Mammary microvascular endothelial cell (primary cell): ENCODE measurements around the gene SERPINB11. TPM values are rescaled to one million over a fixed set of nuclear protein-coding genes. Genes with fewer than 3 reads are reported as not detected.

ENCODE experiments used
- total RNA-seq: library from RNA; depleted of rRNA; stranded (reverse); fragments of >200 nt; gene quantifications from 2 replicates; pipeline ENCODE4 v1.2.3, GENCODE V29; 2015

Gene SERPINB11
- not detected in 2 replicates for total RNA-seq

GRCh38 chr18:63702660-63703059 lies at the start of gene SERPINB11:
SERPINB11 (plus strand) TSS chr18:63702960; CDS start chr18:63710194, 7,234 bp downstream.

GRCh38 chr18:63661750-63662149 lies 41.0 kb upstream of the SERPINB11 start, which contains the start of gene SERPINB3:
SERPINB3 (minus strand) TSS chr18:63661893; CDS start chr18:63661216, 677 bp downstream.

Other genes with a start within 250 kb of the SERPINB11 start
- gene SERPINB5, start 226.0 kb upstream of the SERPINB11 start, total RNA-seq, result not detected in 2 replicates
- gene SERPINB12, start 160.6 kb upstream of the SERPINB11 start, total RNA-seq, result not detected in 2 replicates
- not detected in 2 replicates for gene SERPINB13, start 115.6 kb upstream of the SERPINB11 start, total RNA-seq
- gene SERPINB4, start 58.7 kb upstream of the SERPINB11 start, total RNA-seq, result not detected in 2 replicates
- gene SERPINB3, start 41.1 kb upstream of the SERPINB11 start, total RNA-seq, result not detected in 2 replicates
- not detected in 2 replicates for gene SERPINB7, start 72.5 kb downstream of the SERPINB11 start, total RNA-seq
- 5.7 and 6.3 TPM in 2 replicates for gene SERPINB2, start 184.7 kb downstream of the SERPINB11 start, total RNA-seq
- gene SERPINB10, start 205.0 kb downstream of the SERPINB11 start, total RNA-seq, result 3.4 TPM in 1 of 2 replicates, not detected in the other
- gene HMSD, start 246.3 kb downstream of the SERPINB11 start, total RNA-seq, result not detected in 2 replicates